ENCODE results near the gene ADRA2B.

Gene ADRA2B

DNA sequence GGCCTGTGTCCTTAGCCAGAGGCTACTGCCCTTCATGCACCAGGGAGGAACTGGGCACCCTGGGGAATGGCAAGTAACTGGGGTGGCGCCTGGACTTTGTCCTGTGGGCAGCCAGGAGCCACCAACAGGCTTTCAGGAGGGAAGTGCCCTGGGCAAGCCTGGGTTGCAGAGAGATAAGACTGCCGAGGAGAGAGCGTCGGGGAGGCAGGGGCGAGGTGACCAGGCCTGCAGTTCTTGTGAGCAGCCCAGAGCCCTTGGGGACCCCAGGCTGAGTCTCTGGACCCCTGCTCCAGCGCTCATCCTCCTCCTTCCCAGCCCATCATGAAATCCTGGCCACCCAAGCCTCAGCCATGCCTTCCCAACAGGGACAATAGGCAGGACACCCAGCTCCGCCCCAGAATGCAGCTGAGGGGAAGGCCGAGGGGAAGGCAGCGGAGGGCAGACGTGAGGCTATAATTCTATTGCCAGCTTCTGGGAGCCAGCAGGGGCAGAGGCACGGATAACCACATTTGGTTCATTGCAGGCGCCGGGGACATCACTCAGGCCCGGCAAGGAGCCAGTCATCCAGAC is 25.1 kb downstream of the ADRA2B start:
- Histone ChIP-seq H2AK5ac (ENCODE audit: low read length, severe bottlenecking) (no peak overlapping the region), H3K9ac (ENCODE audit: low read length) (no peak overlapping the region), H2BK120ac (ENCODE audit: low read depth, low read length) (no peak overlapping the region), H2BK15ac (ENCODE audit: low read depth, poor library complexity, severe bottlenecking) (no peak overlapping the region), H3K14ac (ENCODE audit: low read length in 2 of 2) (no peak overlapping the region), H2AFZ (ENCODE audit: low read depth, low read length) (no peak overlapping the region), H4K8ac (ENCODE audit: low read length) (no peak overlapping the region), H3K36me3 (ENCODE audit: control insufficient read depth in 1 of 2, insufficient read depth in 2 of 2, low read depth in 1 of 2, low read length in 2 of 2) (no peaks in the 10 kb centered on the region), H3K27me3 (ENCODE audit: control insufficient read depth in 1 of 2, insufficient read depth in 1 of 2, low read length in 2 of 2) (peaks cover 43 to 58% of the 10 kb centered on the region in 2 experiments), H3K27ac (ENCODE audit: low read length, poor library complexity, severe bottlenecking) (no peak overlapping the region), H3K79me1 (replicated peaks; ENCODE audit: low read length, poor library complexity, severe bottlenecking) (no peaks in the 10 kb centered on the region), H3K9me3 (ENCODE audit: control insufficient read depth, low read length) (no peaks in the 10 kb centered on the region), H3K4me3 (ENCODE audit: insufficient read depth in 1 of 2, low read depth in 1 of 2, low read length in 2 of 2) (no peak overlapping the region), H3K23ac (ENCODE audit: low read length in 2 of 2) (no peak overlapping the region), H3K18ac (ENCODE audit: low read depth in 1 of 2, low read length in 2 of 2) (no peak overlapping the region), H3K4ac (ENCODE audit: low read depth in 1 of 2, low read length in 2 of 2) (no peak overlapping the region), H4K91ac (ENCODE audit: low read length) (no peak overlapping the region), H3K4me1 (ENCODE audit: control insufficient read depth, insufficient read depth, low read depth, low read length) (peaks cover 2% of the 10 kb centered on the region), H3K4me2 (ENCODE audit: low read length, poor library complexity, severe bottlenecking) (no peak overlapping the region), H2BK12ac (ENCODE audit: low read length in 2 of 2) (no peak overlapping the region), H2BK5ac (ENCODE audit: low read depth, low read length, poor library complexity, severe bottlenecking) (no peak overlapping the region)
- DNase-seq: no peak
- WGBS: 79% methylated on average over 14 of the region's 14 CpGs

DNA sequence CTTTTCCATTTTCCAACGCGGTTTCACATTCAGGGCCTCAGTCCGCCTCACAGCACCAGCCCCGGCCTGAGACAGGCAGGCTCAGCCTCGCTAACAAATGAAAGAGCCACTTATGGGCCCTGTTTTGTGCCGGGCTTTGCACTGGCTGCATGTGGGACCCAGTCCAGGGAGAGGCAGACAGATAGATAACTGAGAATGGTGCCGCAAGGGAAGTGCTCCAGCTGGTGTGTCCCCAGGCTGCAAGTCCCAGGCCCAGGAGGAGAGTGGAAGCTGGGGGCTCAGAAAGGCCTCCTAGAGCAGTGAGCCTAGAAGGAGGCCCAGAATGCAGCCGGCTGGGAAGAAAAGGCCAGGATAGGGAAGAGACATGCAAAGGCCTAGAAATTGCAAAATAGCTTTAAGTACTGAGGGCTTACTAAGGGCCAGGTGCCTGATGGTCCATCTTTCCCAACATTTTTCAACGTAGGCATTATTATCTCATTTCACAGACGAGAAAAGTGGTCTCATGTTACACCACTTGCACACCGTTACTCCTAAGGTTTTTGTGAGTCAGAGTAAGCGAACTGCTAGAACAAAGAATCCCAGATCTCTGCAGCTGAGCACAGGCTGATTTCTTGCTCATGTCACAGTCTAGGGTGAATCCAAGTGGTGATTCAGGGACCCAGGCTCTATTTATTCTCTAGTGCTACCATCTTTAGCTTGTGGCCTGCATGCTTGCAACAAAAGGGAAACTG is 26.0 kb downstream of the ADRA2B start:
- peaks cover 46 to 58% of the 10 kb centered on the region in 2 experiments for H3K27me3 ChIP-seq (ENCODE audit: control insufficient read depth in 1 of 2, insufficient read depth in 1 of 2, low read length in 2 of 2)
- H3K9ac ChIP-seq (ENCODE audit: low read length): no peak overlapping the region
- no peak overlapping the region for H2AK5ac ChIP-seq (ENCODE audit: low read length, severe bottlenecking)
- H3K27ac ChIP-seq (ENCODE audit: low read length, poor library complexity, severe bottlenecking): no peak overlapping the region
- H3K9me3 ChIP-seq (ENCODE audit: control insufficient read depth, low read length): no peaks in the 10 kb centered on the region
- no peak overlapping the region for H2BK5ac ChIP-seq (ENCODE audit: low read depth, low read length, poor library complexity, severe bottlenecking)
- no peak overlapping the region for H3K4me3 ChIP-seq (ENCODE audit: insufficient read depth in 1 of 2, low read depth in 1 of 2, low read length in 2 of 2)
- no peak overlapping the region for H2BK12ac ChIP-seq (ENCODE audit: low read length in 2 of 2)
- no peak overlapping the region for H3K14ac ChIP-seq (ENCODE audit: low read length in 2 of 2)
- WGBS: 80% methylated on average over 11 of the region's 12 CpGs
- H3K4me2 ChIP-seq (ENCODE audit: low read length, poor library complexity, severe bottlenecking): no peak overlapping the region
- no peak overlapping the region for H2BK120ac ChIP-seq (ENCODE audit: low read depth, low read length)
- no peak overlapping the region for H2AFZ ChIP-seq (ENCODE audit: low read depth, low read length)
- H4K91ac ChIP-seq (ENCODE audit: low read length): no peak overlapping the region
- DNase-seq: peak; percentile 9
- H2BK15ac ChIP-seq (ENCODE audit: low read depth, poor library complexity, severe bottlenecking): no peak overlapping the region
- H3K79me1 ChIP-seq (replicated peaks; ENCODE audit: low read length, poor library complexity, severe bottlenecking): no peaks in the 10 kb centered on the region
- H4K8ac ChIP-seq (ENCODE audit: low read length): no peak overlapping the region
- H3K4ac ChIP-seq (ENCODE audit: low read depth in 1 of 2, low read length in 2 of 2): no peak overlapping the region
- H3K36me3 ChIP-seq (ENCODE audit: control insufficient read depth in 1 of 2, insufficient read depth in 2 of 2, low read depth in 1 of 2, low read length in 2 of 2): no peaks in the 10 kb centered on the region
- H3K23ac ChIP-seq (ENCODE audit: low read length in 2 of 2): no peak overlapping the region
- H3K18ac ChIP-seq (ENCODE audit: low read depth in 1 of 2, low read length in 2 of 2): no peak overlapping the region
- H3K4me1 ChIP-seq (ENCODE audit: control insufficient read depth, insufficient read depth, low read depth, low read length): peaks cover 2% of the 10 kb centered on the region

DNA sequence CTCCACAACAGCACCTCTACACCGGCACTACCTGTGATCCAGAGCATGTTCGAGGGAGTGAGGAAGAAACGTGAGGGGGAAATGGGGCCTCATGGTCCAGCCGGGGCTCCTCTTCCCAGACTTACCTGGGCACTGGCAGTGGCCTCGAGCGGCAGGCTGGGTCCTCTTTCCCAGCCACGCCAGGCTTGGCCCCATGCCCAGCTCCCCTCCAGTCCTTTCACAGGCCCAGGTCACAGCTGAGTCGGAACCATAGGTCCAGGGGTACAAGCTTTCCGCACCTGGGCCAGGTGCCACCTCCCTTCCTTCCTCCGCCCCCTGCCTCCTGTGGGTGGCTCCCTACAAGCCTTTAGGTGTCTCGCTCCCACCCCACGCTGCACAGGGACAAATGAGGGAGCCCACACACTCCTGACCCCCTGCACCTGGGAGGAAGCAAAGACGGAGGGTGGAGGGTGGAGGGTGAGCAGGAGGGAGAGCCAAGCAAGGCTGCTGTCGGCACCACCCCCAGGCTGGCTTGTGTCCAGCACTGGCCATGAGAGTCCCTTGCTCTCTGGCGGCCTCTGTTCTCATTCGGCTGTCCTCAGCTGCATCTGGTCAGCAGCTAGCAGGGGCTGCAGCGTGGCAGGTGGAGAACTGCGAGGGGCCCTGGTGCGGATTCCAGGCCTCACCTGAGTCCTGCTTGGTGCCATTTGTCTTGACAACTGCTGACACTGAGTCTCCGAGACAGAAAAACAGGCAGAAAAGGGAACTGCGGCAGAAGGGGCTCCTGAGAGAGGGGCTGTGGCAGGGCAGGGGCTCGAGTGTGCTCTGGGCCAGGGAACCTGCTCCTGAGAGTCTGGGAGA is 26.8 kb downstream of the ADRA2B start:
- Histone ChIP-seq H3K23ac (ENCODE audit: low read length in 2 of 2) (no peak overlapping the region), H3K4me3 (ENCODE audit: insufficient read depth in 1 of 2, low read depth in 1 of 2, low read length in 2 of 2) (no peak overlapping the region), H2BK12ac (ENCODE audit: low read length in 2 of 2) (no peak overlapping the region), H3K9me3 (ENCODE audit: control insufficient read depth, low read length) (no peaks in the 10 kb centered on the region), H3K4me1 (ENCODE audit: control insufficient read depth, insufficient read depth, low read depth, low read length) (peaks cover 2% of the 10 kb centered on the region), H3K27me3 (ENCODE audit: control insufficient read depth in 1 of 2, insufficient read depth in 1 of 2, low read length in 2 of 2) (peaks cover 46 to 56% of the 10 kb centered on the region in 2 experiments), H4K8ac (ENCODE audit: low read length) (no peak overlapping the region), H2AK5ac (ENCODE audit: low read length, severe bottlenecking) (no peak overlapping the region), H3K14ac (ENCODE audit: low read length in 2 of 2) (no peak overlapping the region), H3K9ac (ENCODE audit: low read length) (no peak overlapping the region), H2BK15ac (ENCODE audit: low read depth, poor library complexity, severe bottlenecking) (no peak overlapping the region), H3K4me2 (ENCODE audit: low read length, poor library complexity, severe bottlenecking) (no peak overlapping the region), H3K18ac (ENCODE audit: low read depth in 1 of 2, low read length in 2 of 2) (no peak overlapping the region), H4K91ac (ENCODE audit: low read length) (peak overlapping the region; percentile 44), H2BK120ac (ENCODE audit: low read depth, low read length) (no peak overlapping the region), H3K27ac (ENCODE audit: low read length, poor library complexity, severe bottlenecking) (no peak overlapping the region), H3K4ac (ENCODE audit: low read depth in 1 of 2, low read length in 2 of 2) (no peak overlapping the region), H2AFZ (ENCODE audit: low read depth, low read length) (no peak overlapping the region), H3K36me3 (ENCODE audit: control insufficient read depth in 1 of 2, insufficient read depth in 2 of 2, low read depth in 1 of 2, low read length in 2 of 2) (no peaks in the 10 kb centered on the region), H3K79me1 (replicated peaks; ENCODE audit: low read length, poor library complexity, severe bottlenecking) (no peaks in the 10 kb centered on the region), H2BK5ac (ENCODE audit: low read depth, low read length, poor library complexity, severe bottlenecking) (no peak overlapping the region)
- no peak for DNase-seq
- WGBS: 80% methylated on average over 21 of the region's 22 CpGs
